Hematopoietic multipotent progenitor cell treated with erythropoietin and hydrocortisone succinate and interleukin-3 and kit ligand, for 15 days (in vitro differentiated cells): ENCODE data around the gene OR2V2.
"Not testable (repeated sequence)": the region's sequence is repeated elsewhere in the genome, so short reads cannot be mapped to it uniquely, and the experiment has no call there.

Experiments
- DNase-seq: peaks from one replicate; pipeline ENCODE4 v3.0.0-alpha.2; 2015; ENCODE audit warnings: low spot score

OR2V2 gene

GRCh38 chr5:181146927-181147636 is at the start of gene OR2V2:
TSS of gene OR2V2 (plus strand) at chr5:181147586. CDS start at chr5:181154943, 7,357 bp downstream.
- not testable (repeated sequence) for DNase-seq

- DNase-seq, result not testable (repeated sequence)
Measured at GRCh38 chr5:181097759-181098491, 49.5 kb upstream of the OR2V2 start.

- no peak for DNase-seq
Measured at GRCh38 chr5:181098762-181099601, 48.4 kb upstream of the OR2V2 start.

- no peak for DNase-seq
Measured at GRCh38 chr5:181099602-181100086, 47.7 kb upstream of the OR2V2 start.

DNA sequence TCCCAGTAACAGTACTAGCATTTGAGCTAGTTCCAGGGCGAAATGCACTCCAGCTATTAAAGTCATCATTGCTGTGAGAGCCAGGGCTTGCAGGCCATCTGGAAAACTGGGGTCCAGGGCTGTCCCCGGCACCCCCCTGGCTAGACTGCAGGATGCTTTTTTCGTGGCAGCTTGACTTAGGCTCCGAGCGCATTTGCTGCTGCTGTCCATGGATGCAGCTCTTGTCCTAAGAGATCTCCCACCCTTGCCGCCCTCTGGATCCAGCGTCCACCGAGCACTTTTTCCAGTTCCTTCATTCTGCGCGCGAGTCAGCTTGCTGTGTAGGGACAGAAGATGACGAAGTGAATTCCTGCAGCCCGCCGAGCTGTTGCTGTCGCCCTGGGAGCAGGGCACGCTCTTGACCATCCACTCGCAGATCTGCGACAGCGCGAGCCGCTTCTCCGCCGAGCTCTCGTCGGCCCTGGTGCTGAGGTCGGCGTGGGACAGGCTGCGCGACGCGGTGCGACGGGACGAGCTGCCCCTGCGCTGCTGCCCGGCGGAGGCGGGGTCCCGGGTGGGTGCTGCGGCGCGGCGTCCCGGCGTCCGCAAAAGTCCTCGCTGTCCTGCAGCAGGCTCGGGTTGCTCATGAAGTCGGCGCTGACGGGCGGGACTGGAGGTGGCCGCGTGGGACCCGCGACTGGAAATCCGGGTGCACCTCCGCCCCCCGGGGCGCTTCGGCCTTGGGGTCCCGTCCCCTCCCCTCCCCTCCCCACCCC is 47.1 kb upstream of the OR2V2 start:
- DNase-seq, result no peak

DNA sequence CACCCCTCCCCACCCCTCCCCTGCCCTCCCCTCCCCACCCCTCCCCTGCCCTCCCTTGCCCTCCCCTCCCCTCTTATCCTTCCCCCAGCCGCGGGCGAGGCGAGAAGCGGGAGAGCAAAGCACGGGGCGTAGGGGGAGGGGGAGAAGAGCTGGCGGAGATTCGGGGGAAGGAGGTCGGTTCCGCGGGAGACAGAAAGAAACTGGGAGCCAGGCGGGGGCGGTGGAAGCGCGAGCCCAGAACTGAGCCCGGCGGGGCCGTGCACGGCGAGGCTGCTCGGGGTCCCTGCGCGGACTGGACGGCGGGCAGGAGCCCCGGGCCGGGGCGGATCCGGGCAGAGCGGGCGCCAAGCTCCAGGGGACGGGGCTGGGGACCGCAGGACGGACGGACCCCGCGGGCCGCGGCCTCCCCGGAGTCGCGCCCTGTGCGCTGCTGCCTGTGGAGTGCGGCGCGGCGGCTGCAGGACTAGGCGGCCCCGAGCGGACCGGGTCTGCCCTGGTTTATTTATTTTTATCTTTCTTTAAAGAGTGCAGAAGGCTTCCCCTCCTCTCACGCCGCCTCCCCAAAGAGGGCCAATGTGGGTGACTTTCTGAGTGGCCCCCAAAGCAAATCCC is 46.2 kb upstream of the OR2V2 start:
- not testable (repeated sequence) for DNase-seq

DNA sequence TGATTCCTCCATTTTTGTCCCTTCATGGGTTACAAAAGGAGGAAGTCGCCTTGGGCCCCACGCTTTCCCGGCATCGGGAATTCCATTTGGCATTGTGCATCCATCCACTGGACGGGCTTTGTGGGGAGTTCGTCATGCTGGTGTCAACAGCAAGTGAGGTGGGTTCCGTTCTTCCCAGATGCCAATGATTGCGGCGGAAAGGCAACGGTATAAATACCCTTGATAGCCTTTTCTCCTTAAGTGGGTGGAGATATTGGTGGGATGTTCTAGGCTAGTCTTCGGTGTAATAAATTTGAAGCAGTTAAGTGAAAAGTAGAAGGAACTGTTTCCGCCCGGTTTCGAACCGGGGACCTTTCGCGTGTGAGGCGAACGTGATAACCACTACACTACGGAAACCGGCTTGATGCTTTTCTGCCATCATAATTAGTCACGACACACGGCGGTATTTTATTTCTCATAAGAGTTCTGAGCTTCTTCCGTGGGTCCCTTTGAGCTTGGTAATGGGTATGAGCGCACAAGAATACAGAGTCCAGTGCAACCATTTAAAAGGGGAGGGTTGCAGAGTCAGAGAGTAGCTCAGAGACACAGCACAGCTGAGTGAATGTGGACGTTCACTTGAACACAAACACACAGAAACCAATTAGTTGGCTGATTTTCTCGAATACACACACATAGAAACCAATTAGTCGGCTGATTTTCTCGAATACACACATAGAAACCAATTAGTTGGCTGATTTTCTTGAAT is 45.3 kb upstream of the OR2V2 start:
- not testable (repeated sequence) for DNase-seq

GRCh38 chr5:181104259-181104568 is 43.2 kb upstream of the OR2V2 start:
- not testable (repeated sequence) for DNase-seq

DNA sequence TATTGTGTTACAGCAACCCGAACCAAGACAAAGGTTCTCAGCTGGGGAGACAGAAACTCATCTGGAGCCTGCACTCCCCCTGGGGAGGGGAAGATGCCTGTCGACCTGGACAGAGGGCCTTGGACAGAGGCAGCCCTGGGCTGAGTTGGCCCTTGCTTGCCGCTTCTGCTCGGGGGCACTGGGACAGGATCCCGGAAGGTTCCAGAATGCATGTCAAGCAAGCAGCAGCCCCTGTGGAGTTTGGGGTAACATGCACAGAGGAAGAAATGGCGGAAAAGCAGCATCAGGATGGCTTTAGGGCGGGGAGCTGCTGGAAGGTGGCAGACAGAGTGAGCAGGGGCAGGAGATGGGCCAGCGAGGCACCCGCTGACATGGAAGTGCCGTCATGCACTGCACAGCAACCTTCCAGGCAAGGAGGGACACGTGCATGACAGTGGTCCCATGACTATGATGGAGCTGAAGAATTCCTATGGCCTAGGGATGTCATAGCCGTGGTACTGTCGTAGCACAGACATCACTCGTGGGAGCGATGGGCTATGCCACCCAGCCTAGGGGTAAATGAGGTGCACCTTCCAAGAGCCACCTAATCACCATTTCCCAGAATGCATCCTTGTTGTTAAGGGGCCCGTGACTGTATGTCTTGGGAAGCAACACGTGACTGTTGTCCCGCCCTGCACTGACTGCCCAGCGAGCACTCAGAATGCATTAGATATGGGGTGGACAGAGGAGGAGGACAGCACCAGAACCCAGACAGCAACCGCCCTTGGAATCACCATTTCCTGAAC is 42.6 kb upstream of the OR2V2 start:
- not testable (repeated sequence) for DNase-seq

DNA sequence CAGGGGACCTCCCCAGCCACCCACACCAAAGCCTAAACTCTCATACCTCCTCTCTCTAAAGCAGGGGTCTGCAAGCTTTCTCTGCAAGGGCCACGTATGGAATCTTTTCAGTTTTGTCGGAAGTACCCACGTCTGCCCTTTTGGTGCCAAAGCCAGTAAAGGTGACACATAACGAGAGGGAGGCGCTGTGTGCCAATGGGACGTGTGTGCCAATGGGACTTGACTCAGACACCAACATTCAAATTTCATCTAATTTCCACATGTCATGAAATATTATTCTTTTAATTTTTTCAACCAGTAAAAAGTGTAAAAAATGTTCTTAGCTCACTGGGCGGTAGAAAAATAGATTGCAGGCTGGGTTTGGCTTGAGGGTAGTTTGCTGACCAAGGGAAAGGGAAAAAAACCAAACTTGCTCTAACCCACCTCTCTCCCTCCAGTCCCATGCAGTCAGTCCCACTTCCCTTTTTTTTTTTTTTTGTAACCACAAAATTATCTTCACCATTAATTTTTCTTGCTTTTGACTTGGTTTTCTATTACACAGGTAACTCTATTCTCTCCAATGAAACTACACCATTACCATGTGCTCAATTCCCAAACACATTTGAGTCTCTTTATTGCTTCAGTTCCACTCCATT is 41.9 kb upstream of the OR2V2 start:
- DNase-seq, result no peak

DNA sequence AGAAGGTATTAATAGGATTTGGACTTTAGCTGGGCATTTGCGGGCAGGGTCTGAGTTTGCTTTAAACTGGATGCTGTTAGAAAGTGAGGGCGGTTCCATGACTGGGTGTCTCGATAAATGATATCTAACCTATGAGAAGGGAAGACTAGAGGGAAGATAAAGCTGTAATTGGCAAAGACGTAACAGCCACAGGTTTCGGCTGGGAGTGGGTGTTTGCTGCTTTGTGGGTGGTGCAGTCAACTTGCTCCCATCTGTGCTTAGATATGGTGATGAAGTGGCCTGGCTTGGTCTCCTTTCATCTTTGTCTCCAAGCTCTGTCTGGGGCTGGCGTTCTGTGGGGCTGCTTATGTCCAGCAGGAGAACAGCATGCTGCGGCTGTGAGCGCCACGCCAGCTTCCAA is 39.7 kb upstream of the OR2V2 start:
- peak; percentile 77 for DNase-seq

GRCh38 chr5:181108578-181109165 is 38.7 kb upstream of the OR2V2 start:
- no peak for DNase-seq

DNA sequence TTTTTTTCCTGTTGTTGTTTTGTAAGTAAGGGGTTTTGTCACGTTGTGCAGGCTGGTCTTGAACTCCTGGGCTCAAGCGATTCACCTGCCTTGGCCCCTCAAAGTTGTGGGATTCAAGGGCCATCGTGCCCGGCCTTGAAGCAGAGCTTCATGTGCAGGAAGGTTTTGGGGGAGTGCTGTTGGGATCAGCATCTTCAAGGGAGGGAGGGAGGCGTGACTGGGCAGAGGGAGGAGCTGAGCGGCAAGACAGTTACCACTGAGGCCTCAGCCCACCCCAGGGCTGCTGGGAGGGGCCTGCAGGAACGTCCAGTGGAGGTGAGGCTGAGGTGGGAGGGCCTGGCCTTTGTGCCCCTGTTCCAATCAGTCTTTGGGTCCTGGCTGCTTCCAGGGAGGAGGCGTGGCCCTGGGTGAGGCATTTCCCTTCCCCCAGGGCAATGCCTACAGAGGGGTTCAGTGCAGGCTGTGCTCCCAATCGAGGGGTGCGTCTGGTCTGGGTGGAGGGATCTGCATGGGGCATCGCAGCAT is 37.8 kb upstream of the OR2V2 start:
- DNase-seq, result no peak

- no peak for DNase-seq
Measured at GRCh38 chr5:181111010-181111409, 36.4 kb upstream of the OR2V2 start.

DNA sequence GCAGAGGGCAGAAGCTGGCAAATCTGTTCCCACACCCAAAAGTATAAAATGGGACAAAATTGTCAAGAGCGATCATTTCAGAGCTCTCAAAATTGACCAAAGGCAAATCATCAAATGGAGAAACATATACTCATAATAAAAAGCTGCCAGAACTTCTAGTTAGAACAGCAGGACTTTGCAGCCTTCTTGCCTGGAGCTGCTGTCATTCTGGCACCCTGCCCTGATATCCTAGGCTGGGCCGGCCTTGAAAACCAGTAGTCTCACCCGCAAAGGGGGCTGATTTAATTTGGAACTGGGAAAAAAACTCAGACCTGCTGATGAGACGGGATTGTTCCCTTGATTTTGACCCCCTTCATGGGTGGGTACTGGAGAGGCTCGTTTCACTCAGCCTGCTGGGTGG is 34.9 kb upstream of the OR2V2 start:
- DNase-seq, result no peak

GRCh38 chr5:181113572-181113971 is 33.8 kb upstream of the OR2V2 start:
- DNase-seq, result not testable (repeated sequence)

GRCh38 chr5:181114284-181114843 is 33.0 kb upstream of the OR2V2 start:
- no peak for DNase-seq
